HepG2 (cell line): ENCODE measurements around the gene NPS. TPM values are rescaled to one million over a fixed set of nuclear protein-coding genes. Genes with fewer than 3 reads are reported as not detected.

Source experiments
- ATAC-seq: fragments of 200-7000 bp; cut with Tn5 transposase; 3 replicates; pipeline ENCODE4 v1.9.1; 2020; ENCODE audit warnings: mild to moderate bottlenecking, moderate library complexity
- BruUV-seq: library from RNA; stranded (reverse); fragments of 400-500 nt; replicated peaks from 2 replicates; lab custom pipeline; 2021; lab: Mats Ljungman, UMichigan
- CTCF ChIA-PET: fragments of 300-600 bp; formaldehyde crosslinking; extraction: SDS; loops from one replicate; lab custom pipeline; 2021; ENCODE audit warnings: low total read pairs, inconsistent platforms, low intra/inter-chr PET ratio; lab: Yijun Ruan, JAX
- POLR2A ChIA-PET: fragments of 350-600 bp; sonication (Branson Sonifier 250); formaldehyde crosslinking; loops from one replicate; lab custom pipeline; 2020; ENCODE audit warnings: antibody characterized with exemption, inconsistent platforms; lab: Yijun Ruan, JAX
- DNase-seq: peaks from one replicate; pipeline ENCODE4 v3.0.0-alpha.2; 2015; ENCODE audit warnings: low spot score
- FAIRE-seq: peaks from 3 replicates; lab custom pipeline; 2011; peaks lifted over from hg19 to GRCh38; lab: Jason Lieb, UNC
- H2AFZ ChIP-seq: one replicate; pipeline ENCODE4 v1.6.1; 2011; ENCODE audit warnings: low read length, inconsistent platforms
- H3K27ac ChIP-seq: fragments of 300-600 bp; 3 replicates; pipeline ENCODE4 v1.8.0; 2011; ENCODE audit warnings: mixed run types, mild to moderate bottlenecking, mixed read lengths, low read length, inconsistent platforms; ENCODE audit not compliant: insufficient read depth; ENCODE audit errors: extremely low read length
- H3K27me3 ChIP-seq, 2 experiments: fragments of 200-600 bp in 1 of 2; 2 replicates in 1 of 2; 3 replicates in 1 of 2; pipeline versions ENCODE4 v1.6.0 to v1.8.0; 2011; ENCODE audit warnings: low read length in 2 of 2, mild to moderate bottlenecking in 2 of 2, moderate library complexity in 2 of 2, inconsistent platforms in 1 of 2; ENCODE audit not compliant: insufficient read depth in 2 of 2, control insufficient read depth in 1 of 2
- H3K36me3 ChIP-seq, 2 experiments: fragments of 200-600 bp in 1 of 2; replicated peaks in 1 of 2; 2 replicates in 1 of 2; 3 replicates in 1 of 2; pipeline versions ENCODE4 v1.5.1 to v1.8.0; 2011; ENCODE audit warnings: low read length in 2 of 2, inconsistent platforms in 1 of 2; ENCODE audit not compliant: insufficient read depth in 2 of 2, control insufficient read depth in 1 of 2
- H3K4me1 ChIP-seq: 2 replicates; pipeline ENCODE4 v1.5.1; 2012; ENCODE audit warnings: low read length, inconsistent platforms; ENCODE audit not compliant: insufficient read depth
- H3K4me2 ChIP-seq: 2 replicates; pipeline ENCODE4 v1.6.0; 2011; ENCODE audit warnings: low read depth, low read length, inconsistent platforms
- H3K4me3 ChIP-seq, 3 experiments: fragments of 200-600 bp in 1 of 3; sonication (generic), shearing (Covaris generic) in 1 of 3; replicated peaks in 1 of 3; 2 replicates each; pipeline ENCODE4 v1.5.1; 2011 to 2016; ENCODE audit warnings: low read length in 3 of 3, inconsistent platforms in 2 of 3, low read depth in 2 of 3, mild to moderate bottlenecking in 2 of 3, control low read depth in 1 of 3, mixed read lengths in 1 of 3; ENCODE audit not compliant: insufficient read depth in 1 of 3
- H3K79me2 ChIP-seq: one replicate; pipeline ENCODE4 v1.6.1; 2011; ENCODE audit warnings: low read length, inconsistent platforms; ENCODE audit not compliant: insufficient read depth
- H3K9ac ChIP-seq: 2 replicates; pipeline ENCODE4 v1.6.0; 2011; ENCODE audit warnings: mild to moderate bottlenecking, low read depth, low read length, inconsistent platforms; ENCODE audit not compliant: insufficient read depth
- H3K9me3 ChIP-seq: 2 replicates; pipeline ENCODE4 v1.5.1; 2012; ENCODE audit warnings: mild to moderate bottlenecking, low read length
- H4K20me1 ChIP-seq: 2 replicates; pipeline ENCODE4 v1.6.0; 2011; ENCODE audit warnings: inconsistent platforms, mild to moderate bottlenecking, low read length, moderate library complexity; ENCODE audit not compliant: insufficient read depth
- ATRX ChIP-seq: sonication (generic); formaldehyde crosslinking; IDR thresholded peaks from 2 replicates; pipeline ENCODE4 v1.4.0; 2020; ENCODE audit warnings: missing genetic modification reagents, borderline replicate concordance
- REL ChIP-seq: sonication (generic); formaldehyde crosslinking; conservative IDR thresholded peaks from 2 replicates; pipeline ENCODE4 v1.8.0; 2022; ENCODE audit warnings: mild to moderate bottlenecking, missing genetic modification reagents, moderate library complexity
- RORA ChIP-seq: sonication (generic); formaldehyde crosslinking; IDR thresholded peaks from 2 replicates; pipeline ENCODE4 v1.5.0; 2020; ENCODE audit warnings: mild to moderate bottlenecking, missing genetic modification reagents, moderate library complexity
- SKI ChIP-seq: fragments of 450-650 bp; IDR thresholded peaks from one replicate; pipeline ENCODE4 v1.6.1; 2018; ENCODE audit warnings: mild to moderate bottlenecking; ENCODE audit not compliant: partially characterized antibody
- SMYD3 ChIP-seq: sonication (generic); formaldehyde crosslinking; IDR thresholded peaks from 2 replicates; pipeline ENCODE4 v1.8.1; 2023; ENCODE audit warnings: mild to moderate bottlenecking, missing genetic modification reagents
- SNAI1 ChIP-seq: sonication (generic); formaldehyde crosslinking; IDR thresholded peaks from 2 replicates; pipeline ENCODE4 v1.5.0; 2020; ENCODE audit warnings: mild to moderate bottlenecking, missing genetic modification reagents, borderline replicate concordance
- SP2 ChIP-seq: sonication (generic); formaldehyde crosslinking; IDR thresholded peaks from 2 replicates; pipeline ENCODE4 v1.5.1; 2020; ENCODE audit warnings: mild to moderate bottlenecking, missing genetic modification reagents
- ZNF331 ChIP-seq: sonication (generic); formaldehyde crosslinking; IDR thresholded peaks from 2 replicates; pipeline ENCODE4 v1.4.0; 2020; ENCODE audit warnings: missing genetic modification reagents
- ZNF333 ChIP-seq: sonication (generic); formaldehyde crosslinking; IDR thresholded peaks from 2 replicates; pipeline ENCODE4 v1.4.0; 2020; ENCODE audit warnings: mild to moderate bottlenecking, missing genetic modification reagents, borderline replicate concordance
- ZNF382 ChIP-seq: sonication (generic); formaldehyde crosslinking; IDR thresholded peaks from 2 replicates; pipeline ENCODE4 v1.5.0; 2020; ENCODE audit warnings: missing genetic modification reagents, mild to moderate bottlenecking, borderline replicate concordance
- ZNF431 ChIP-seq: sonication (generic); formaldehyde crosslinking; IDR thresholded peaks from 2 replicates; pipeline ENCODE4 v1.9.0; 2022; ENCODE audit warnings: missing genetic modification reagents, low read depth, mild to moderate bottlenecking, borderline replicate concordance
- ZNF484 ChIP-seq: sonication (generic); formaldehyde crosslinking; IDR thresholded peaks from 2 replicates; pipeline ENCODE4 v1.5.1; 2020; ENCODE audit warnings: mild to moderate bottlenecking, low read depth, missing genetic modification reagents, borderline replicate concordance
- ZNF530 ChIP-seq: sonication (generic); formaldehyde crosslinking; IDR thresholded peaks from 2 replicates; pipeline ENCODE4 v1.5.0; 2020; ENCODE audit warnings: low read depth, mild to moderate bottlenecking, missing genetic modification reagents
- ZNF550 ChIP-seq: sonication (generic); formaldehyde crosslinking; IDR thresholded peaks from 2 replicates; pipeline ENCODE4 v1.4.0; 2020; ENCODE audit warnings: mild to moderate bottlenecking, missing genetic modification reagents, borderline replicate concordance
- ZSCAN29 ChIP-seq: sonication (generic); formaldehyde crosslinking; conservative IDR thresholded peaks from 2 replicates; pipeline ENCODE4 v1.4.0; 2020; ENCODE audit warnings: mild to moderate bottlenecking, missing genetic modification reagents
- WGBS: methylation state at CpG from one replicate; pipeline ENCODE4 v1.1.6; 2017; ENCODE audit warnings: low lambda C conversion rate; 5-methylcytosine and 5-hydroxymethylcytosine counted together
- in situ Hi-C: cut with HindIII; loops from 2 replicates; pipeline ENCODE4 v1.10.0; 2017; ENCODE audit warnings: low pct_unique_long_range_greater_than_20kb; ENCODE audit not compliant: extremely low pct_ligation_motif_present
- intact Hi-C: fragments of 100-400 bp; cut with micrococcal nuclease; formaldehyde crosslinking; loops from one replicate; pipeline ENCODE4 v1.10.0; 2022; ENCODE audit not compliant: unreplicated experiment
- polyA plus RNA-seq, 8 experiments: library from polyadenylated mRNA; depleted of rRNA in 3 of 8; stranded (reverse) in 7 of 8; unstranded in 1 of 8; fragments of >200 nt; fragmentation: Illumina TruSeq in 4 of 8; extraction: Trizol in 4 of 8; gene quantifications; 2 replicates each; pipeline versions ENCODE4 v1.2.1 to v1.2.3, GENCODE V29; 2011 to 2016; ENCODE audit warnings: low read depth in 4 of 8, missing spikeins in 1 of 8, mixed read lengths in 1 of 8; ENCODE audit not compliant: insufficient read depth in 1 of 8
- total RNA-seq, 5 experiments: library from RNA; depleted of rRNA; stranded (reverse); fragments of >200 nt; fragmentation: Illumina TruSeq; extraction: Trizol; gene quantifications; 2 replicates each; pipeline ENCODE4 v1.2.3, GENCODE V29; 2016; ENCODE audit warnings: low read depth in 1 of 5
- TF ChIP-seq, protein P1 (sequence below): sonication (generic); formaldehyde crosslinking; IDR thresholded peaks from 2 replicates; pipeline ENCODE4 v1.5.1; 2020; ENCODE audit warnings: missing genetic modification reagents, mild to moderate bottlenecking, borderline replicate concordance

The NPS gene
- total and polyA plus RNA-seq, 2 of the 13 experiments (the other 11 are each of a cell fraction or from before 2014, with no cell fraction given), result not detected

DNA sequence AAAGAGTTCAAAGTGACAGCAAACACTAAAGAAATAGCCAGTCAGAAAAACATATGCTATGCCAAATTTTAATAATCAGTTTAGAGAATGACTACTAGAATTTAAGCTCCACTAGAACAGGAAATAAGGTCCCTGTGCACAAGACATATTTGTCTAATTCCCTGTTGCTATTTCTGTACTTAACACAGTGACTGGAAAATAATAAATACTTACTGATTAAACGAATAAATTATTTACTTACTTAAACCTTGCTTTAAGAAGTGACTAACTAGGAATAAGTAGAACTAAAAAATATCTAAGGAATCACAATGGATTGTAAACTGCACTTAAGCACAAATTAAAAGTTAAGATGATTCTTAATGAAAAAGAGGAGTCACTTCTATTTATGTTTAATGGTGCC, 22.3 kb downstream of the NPS start:
- no peak for DNase-seq
- TF ChIP-seq ZNF530 (CRISPR knock-in tag) (no peak), SP2 (CRISPR knock-in tag) (no peak), ATRX (CRISPR knock-in tag) (no peak), SKI (no peak), ZNF484 (CRISPR knock-in tag) (no peak), RORA (CRISPR knock-in tag) (no peak), SNAI1 (no peak), SMYD3 (CRISPR knock-in tag) (no peak), ZNF333 (no peak), ZNF331 (CRISPR knock-in tag) (no peak), REL (CRISPR knock-in tag) (no peak), ZNF382 (CRISPR knock-in tag) (no peak), ZNF431 (CRISPR knock-in tag) (no peak), ZNF550 (CRISPR knock-in tag) (no peak), ZSCAN29 (no peak)
- TF ChIP-seq, protein P1, sequence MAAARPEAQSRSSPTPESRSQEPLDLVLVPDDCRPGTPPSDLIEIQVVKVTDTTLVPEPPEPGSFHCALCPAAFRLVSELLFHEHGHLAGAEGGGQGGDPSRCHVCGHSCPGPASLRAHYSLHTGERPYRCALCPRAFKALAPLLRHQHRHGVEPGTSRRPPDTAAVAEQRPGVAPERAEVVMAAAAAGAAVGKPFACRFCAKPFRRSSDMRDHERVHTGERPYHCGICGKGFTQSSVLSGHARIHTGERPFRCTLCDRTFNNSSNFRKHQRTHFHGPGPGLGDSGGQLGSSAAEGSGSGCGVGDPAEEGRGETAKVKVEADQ (CRISPR knock-in tag), result no peak
- TF ChIP-seq, all 625 proteins: peak for 0
- POLR2A ChIA-PET, result no interaction called here
- H2AFZ ChIP-seq, result no peak overlapping the region
- no peak for FAIRE-seq
- no peaks in the 10 kb centered on the region for H3K4me1 ChIP-seq
- in situ Hi-C loops (no loop called here), intact Hi-C loops (no loop called here)
- no peaks in the 10 kb centered on the region; a peak in 2 of 5 replicates for H3K27me3 ChIP-seq
- no peak for ATAC-seq
- no peaks in the 10 kb centered on the region for H3K9me3 ChIP-seq
- no peak overlapping the region for H3K4me3 ChIP-seq
- H3K79me2 ChIP-seq, result no peaks in the 10 kb centered on the region
- no TSS peak for BruUV-seq
- no peak overlapping the region for H3K9ac ChIP-seq
- WGBS, result 0% methylated on average over 1 of the region's 1 CpG
- H3K4me2 ChIP-seq, result no peak overlapping the region
- no peaks in the 10 kb centered on the region for H3K36me3 ChIP-seq
- no peak overlapping the region for H3K27ac ChIP-seq
- CTCF ChIA-PET, result no interaction called here
- H4K20me1 ChIP-seq, result no peaks in the 10 kb centered on the region
